Measurements from ENCODE around the gene ATG9A.
A peak's percentile ranks its signal among the peaks of the same experiment; 100 is the strongest.
"Not testable (repeated sequence)": the region's sequence is repeated elsewhere in the genome, so short reads cannot be mapped to it uniquely, and the experiment has no call there.

Gene ATG9A

GRCh38 chr2:219266232-219266631 lies 36.8 kb upstream of the ATG9A start:
- no peak for TF ChIP-seq CTCF (IDR thresholded peaks at IDR 0.05; ENCODE audit: insufficient read depth, low read depth, low read length, missing control alignments)
- H3K4me3 ChIP-seq (ENCODE audit: low read length): no peak overlapping the region
- DNase-seq (ENCODE audit: low read depth): no peak

GRCh38 chr2:219261024-219261855 lies 31.8 kb upstream of the ATG9A start:
- no peak overlapping the region for H3K4me3 ChIP-seq (ENCODE audit: low read length)
- TF ChIP-seq CTCF (IDR thresholded peaks at IDR 0.05; ENCODE audit: insufficient read depth, low read depth, low read length, missing control alignments): no peak
- DNase-seq (ENCODE audit: low read depth): no peak

DNA sequence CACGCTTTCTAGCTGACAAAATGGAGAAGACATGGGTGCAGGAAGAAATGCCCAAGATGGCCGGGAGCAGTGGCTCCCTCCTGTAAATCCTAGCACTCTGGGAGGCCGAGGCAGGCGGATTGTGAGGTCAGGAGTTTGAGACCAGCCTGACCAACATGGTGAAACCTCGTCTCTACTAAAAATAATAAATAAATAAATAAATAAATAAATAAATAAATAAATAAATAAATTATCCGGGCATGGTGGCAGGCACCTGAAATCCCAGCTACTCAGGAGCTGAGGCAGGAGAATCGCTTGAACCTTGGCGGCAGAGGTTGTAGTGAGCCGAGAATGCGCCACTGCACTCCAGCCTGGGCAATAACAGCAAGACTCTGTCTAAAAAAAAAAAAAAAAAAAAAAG lies 29.5 kb upstream of the ATG9A start:
- H3K4me3 ChIP-seq (ENCODE audit: low read length); DNase-seq (ENCODE audit: low read depth): not testable (repeated sequence)

GRCh38 chr2:219254590-219255201 lies 25.3 kb upstream of the ATG9A start:
- no peak for TF ChIP-seq CTCF (IDR thresholded peaks at IDR 0.05; ENCODE audit: insufficient read depth, low read depth, low read length, missing control alignments)
- DNase-seq (ENCODE audit: low read depth): peak; percentile 38
- peak overlapping the region; percentile 66 for H3K4me3 ChIP-seq (ENCODE audit: low read length)

GRCh38 chr2:219253753-219254589 lies 24.5 kb upstream of the ATG9A start, which contains the start of gene TUBA4A:
Gene TUBA4A, minus strand, starts transcription at chr2:219253918. Its CDS starts 60 bp downstream, at chr2:219253858.
- peak within 1 kb of the TSS; percentile 66 for H3K4me3 ChIP-seq (ENCODE audit: low read length)
- DNase-seq (ENCODE audit: low read depth): peak; percentile 87
- TF ChIP-seq CTCF (IDR thresholded peaks at IDR 0.05; ENCODE audit: insufficient read depth, low read depth, low read length, missing control alignments): peak; percentile 1

GRCh38 chr2:219252900-219253752 lies 23.7 kb upstream of the ATG9A start, which contains the start of gene TUBA4B:
Gene TUBA4B, plus strand, starts transcription at chr2:219253243. Its CDS starts 165 bp downstream, at chr2:219253408.
- H3K4me3 ChIP-seq (ENCODE audit: low read length): peak within 1 kb of the TSS; percentile 66
- peak; percentile 61 for DNase-seq (ENCODE audit: low read depth)
- TF ChIP-seq CTCF (IDR thresholded peaks at IDR 0.05; ENCODE audit: insufficient read depth, low read depth, low read length, missing control alignments): no peak
